ENCODE measurements around the gene MB. TPM values are rescaled to one million over a fixed set of nuclear protein-coding genes. Genes with fewer than 3 reads are reported as not detected.

The MB gene
- total RNA-seq, 1 experiment from 2014 or later = 0.77 TPM

- POLR2A ChIA-PET = no interaction called here
- no peak for DNase-seq
- CTCF ChIA-PET = no interaction called here
- peaks cover 11% of the 10 kb centered on the region for H3K4me1 ChIP-seq
- Mint-ChIP-seq H3K27me3 (ENCODE audit: insufficient read depth, unreplicated experiment) (no peaks in the 10 kb centered on the region), H3K27ac (ENCODE audit: unreplicated experiment) (no peak overlapping the region), H3K4me1 (ENCODE audit: low read depth, unreplicated experiment) (peaks cover 13% of the 10 kb centered on the region), H3K36me3 (ENCODE audit: insufficient read depth, unreplicated experiment) (no peaks in the 10 kb centered on the region), H3K9me3 (ENCODE audit: unreplicated experiment) (no peaks in the 10 kb centered on the region), H3K4me3 (ENCODE audit: unreplicated experiment) (no peak overlapping the region)
- H3K36me3 ChIP-seq (ENCODE audit: control insufficient read depth, insufficient read depth, low read length) = no peaks in the 10 kb centered on the region
- no peak for TF ChIP-seq CTCF (IDR thresholded peaks at IDR 0.05; ENCODE audit: insufficient read depth in 1 of 2, low read depth in 1 of 2, low read length in 1 of 2, severe bottlenecking in 1 of 2, unreplicated experiment in 1 of 2)
- BruUV-seq (replicated peaks) = no TSS peak
- H3K9me3 ChIP-seq = no peaks in the 10 kb centered on the region
- intact Hi-C loops (cut with micrococcal nuclease; ENCODE audit: unreplicated experiment) = no loop called here
- no peak overlapping the region for H3K4me3 ChIP-seq (ENCODE audit: low read depth, low read length)
- H3K27me3 ChIP-seq (replicated peaks; ENCODE audit: control insufficient read depth, insufficient read depth, low read length) = no peaks in the 10 kb centered on the region; the same call in 1 of the 2 replicates
Observed at GRCh38 chr22:35560824-35561223, 56.3 kb downstream of the MB start.

- no peaks in the 10 kb centered on the region; the same call in 1 of the 2 replicates for H3K27me3 ChIP-seq (replicated peaks; ENCODE audit: control insufficient read depth, insufficient read depth, low read length)
- H3K27ac Mint-ChIP-seq (ENCODE audit: unreplicated experiment) = no peak overlapping the region
- no peaks in the 10 kb centered on the region for H3K9me3 ChIP-seq
- BruUV-seq (replicated peaks) = no TSS peak
- TF ChIP-seq CTCF (IDR thresholded peaks at IDR 0.05; ENCODE audit: insufficient read depth in 1 of 2, low read depth in 1 of 2, low read length in 1 of 2, severe bottlenecking in 1 of 2, unreplicated experiment in 1 of 2) = no peak
- no peaks in the 10 kb centered on the region for H3K36me3 ChIP-seq (ENCODE audit: control insufficient read depth, insufficient read depth, low read length)
- intact Hi-C loops (cut with micrococcal nuclease; ENCODE audit: unreplicated experiment) = no loop called here
- no peak for DNase-seq
- ChIA-PET CTCF (no interaction called here), POLR2A (no interaction called here)
- no peaks in the 10 kb centered on the region for H3K9me3 Mint-ChIP-seq (ENCODE audit: unreplicated experiment)
- no peak overlapping the region for H3K4me3 ChIP-seq (ENCODE audit: low read depth, low read length)
- H3K4me1 ChIP-seq = peaks cover 11% of the 10 kb centered on the region
- H3K4me3 Mint-ChIP-seq (ENCODE audit: unreplicated experiment) = no peak overlapping the region
- no peaks in the 10 kb centered on the region for H3K27me3 Mint-ChIP-seq (ENCODE audit: insufficient read depth, unreplicated experiment)
- peaks cover 13% of the 10 kb centered on the region for H3K4me1 Mint-ChIP-seq (ENCODE audit: low read depth, unreplicated experiment)
- no peaks in the 10 kb centered on the region for H3K36me3 Mint-ChIP-seq (ENCODE audit: insufficient read depth, unreplicated experiment)
Observed at GRCh38 chr22:35560366-35560765, 56.8 kb downstream of the MB start.

- no peaks in the 10 kb centered on the region for H3K36me3 Mint-ChIP-seq (ENCODE audit: insufficient read depth, unreplicated experiment)
- Histone ChIP-seq H3K36me3 (ENCODE audit: control insufficient read depth, insufficient read depth, low read length) (no peaks in the 10 kb centered on the region), H3K4me1 (peaks cover 11% of the 10 kb centered on the region), H3K4me3 (ENCODE audit: low read depth, low read length) (no peak overlapping the region), H3K9me3 (no peaks in the 10 kb centered on the region), H3K27me3 (replicated peaks; ENCODE audit: control insufficient read depth, insufficient read depth, low read length) (no peaks in the 10 kb centered on the region; the same call in 1 of the 2 replicates)
- intact Hi-C loops (cut with micrococcal nuclease; ENCODE audit: unreplicated experiment) = no loop called here
- H3K27ac Mint-ChIP-seq (ENCODE audit: unreplicated experiment) = no peak overlapping the region
- ChIA-PET POLR2A (no interaction called here), CTCF (no interaction called here)
- H3K27me3 Mint-ChIP-seq (ENCODE audit: insufficient read depth, unreplicated experiment) = no peaks in the 10 kb centered on the region
- no peaks in the 10 kb centered on the region for H3K9me3 Mint-ChIP-seq (ENCODE audit: unreplicated experiment)
- no peak overlapping the region for H3K4me3 Mint-ChIP-seq (ENCODE audit: unreplicated experiment)
- no TSS peak for BruUV-seq (replicated peaks)
- no peak for DNase-seq
- H3K4me1 Mint-ChIP-seq (ENCODE audit: low read depth, unreplicated experiment) = peaks cover 13% of the 10 kb centered on the region
- TF ChIP-seq CTCF (IDR thresholded peaks at IDR 0.05; ENCODE audit: insufficient read depth in 1 of 2, low read depth in 1 of 2, low read length in 1 of 2, severe bottlenecking in 1 of 2, unreplicated experiment in 1 of 2) = no peak
Observed at GRCh38 chr22:35559354-35560005, 57.6 kb downstream of the MB start.

Data from Caco-2 (cell line).